ENCODE data around the gene GBP3. TPM values are rescaled to one million over a fixed set of nuclear protein-coding genes. Genes with fewer than 3 reads are reported as not detected.

GBP3 gene
- total and polyA plus RNA-seq, 2 experiments from 2014 or later, result 0.13 TPM; not detected in 1

DNA sequence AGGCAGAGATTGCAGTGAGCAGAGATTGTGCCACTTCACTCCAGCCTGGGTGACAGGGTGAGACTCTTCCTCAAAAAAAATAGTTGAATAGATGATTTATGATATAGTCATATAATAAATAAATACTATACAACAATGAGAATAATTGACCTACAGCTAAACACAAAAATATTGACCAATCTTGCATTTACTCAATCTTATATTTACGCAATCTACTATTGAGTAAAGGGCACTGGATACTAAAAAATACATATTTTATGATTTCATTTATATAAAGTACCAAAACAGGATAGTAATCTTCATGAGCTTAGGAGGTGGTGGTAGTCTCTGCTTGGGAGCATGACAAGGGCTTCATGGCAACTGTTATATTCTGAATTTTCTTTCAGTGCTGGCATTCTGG lies 19.1 kb upstream of the GBP3 start (continued):
- TF ChIP-seq, protein P1, sequence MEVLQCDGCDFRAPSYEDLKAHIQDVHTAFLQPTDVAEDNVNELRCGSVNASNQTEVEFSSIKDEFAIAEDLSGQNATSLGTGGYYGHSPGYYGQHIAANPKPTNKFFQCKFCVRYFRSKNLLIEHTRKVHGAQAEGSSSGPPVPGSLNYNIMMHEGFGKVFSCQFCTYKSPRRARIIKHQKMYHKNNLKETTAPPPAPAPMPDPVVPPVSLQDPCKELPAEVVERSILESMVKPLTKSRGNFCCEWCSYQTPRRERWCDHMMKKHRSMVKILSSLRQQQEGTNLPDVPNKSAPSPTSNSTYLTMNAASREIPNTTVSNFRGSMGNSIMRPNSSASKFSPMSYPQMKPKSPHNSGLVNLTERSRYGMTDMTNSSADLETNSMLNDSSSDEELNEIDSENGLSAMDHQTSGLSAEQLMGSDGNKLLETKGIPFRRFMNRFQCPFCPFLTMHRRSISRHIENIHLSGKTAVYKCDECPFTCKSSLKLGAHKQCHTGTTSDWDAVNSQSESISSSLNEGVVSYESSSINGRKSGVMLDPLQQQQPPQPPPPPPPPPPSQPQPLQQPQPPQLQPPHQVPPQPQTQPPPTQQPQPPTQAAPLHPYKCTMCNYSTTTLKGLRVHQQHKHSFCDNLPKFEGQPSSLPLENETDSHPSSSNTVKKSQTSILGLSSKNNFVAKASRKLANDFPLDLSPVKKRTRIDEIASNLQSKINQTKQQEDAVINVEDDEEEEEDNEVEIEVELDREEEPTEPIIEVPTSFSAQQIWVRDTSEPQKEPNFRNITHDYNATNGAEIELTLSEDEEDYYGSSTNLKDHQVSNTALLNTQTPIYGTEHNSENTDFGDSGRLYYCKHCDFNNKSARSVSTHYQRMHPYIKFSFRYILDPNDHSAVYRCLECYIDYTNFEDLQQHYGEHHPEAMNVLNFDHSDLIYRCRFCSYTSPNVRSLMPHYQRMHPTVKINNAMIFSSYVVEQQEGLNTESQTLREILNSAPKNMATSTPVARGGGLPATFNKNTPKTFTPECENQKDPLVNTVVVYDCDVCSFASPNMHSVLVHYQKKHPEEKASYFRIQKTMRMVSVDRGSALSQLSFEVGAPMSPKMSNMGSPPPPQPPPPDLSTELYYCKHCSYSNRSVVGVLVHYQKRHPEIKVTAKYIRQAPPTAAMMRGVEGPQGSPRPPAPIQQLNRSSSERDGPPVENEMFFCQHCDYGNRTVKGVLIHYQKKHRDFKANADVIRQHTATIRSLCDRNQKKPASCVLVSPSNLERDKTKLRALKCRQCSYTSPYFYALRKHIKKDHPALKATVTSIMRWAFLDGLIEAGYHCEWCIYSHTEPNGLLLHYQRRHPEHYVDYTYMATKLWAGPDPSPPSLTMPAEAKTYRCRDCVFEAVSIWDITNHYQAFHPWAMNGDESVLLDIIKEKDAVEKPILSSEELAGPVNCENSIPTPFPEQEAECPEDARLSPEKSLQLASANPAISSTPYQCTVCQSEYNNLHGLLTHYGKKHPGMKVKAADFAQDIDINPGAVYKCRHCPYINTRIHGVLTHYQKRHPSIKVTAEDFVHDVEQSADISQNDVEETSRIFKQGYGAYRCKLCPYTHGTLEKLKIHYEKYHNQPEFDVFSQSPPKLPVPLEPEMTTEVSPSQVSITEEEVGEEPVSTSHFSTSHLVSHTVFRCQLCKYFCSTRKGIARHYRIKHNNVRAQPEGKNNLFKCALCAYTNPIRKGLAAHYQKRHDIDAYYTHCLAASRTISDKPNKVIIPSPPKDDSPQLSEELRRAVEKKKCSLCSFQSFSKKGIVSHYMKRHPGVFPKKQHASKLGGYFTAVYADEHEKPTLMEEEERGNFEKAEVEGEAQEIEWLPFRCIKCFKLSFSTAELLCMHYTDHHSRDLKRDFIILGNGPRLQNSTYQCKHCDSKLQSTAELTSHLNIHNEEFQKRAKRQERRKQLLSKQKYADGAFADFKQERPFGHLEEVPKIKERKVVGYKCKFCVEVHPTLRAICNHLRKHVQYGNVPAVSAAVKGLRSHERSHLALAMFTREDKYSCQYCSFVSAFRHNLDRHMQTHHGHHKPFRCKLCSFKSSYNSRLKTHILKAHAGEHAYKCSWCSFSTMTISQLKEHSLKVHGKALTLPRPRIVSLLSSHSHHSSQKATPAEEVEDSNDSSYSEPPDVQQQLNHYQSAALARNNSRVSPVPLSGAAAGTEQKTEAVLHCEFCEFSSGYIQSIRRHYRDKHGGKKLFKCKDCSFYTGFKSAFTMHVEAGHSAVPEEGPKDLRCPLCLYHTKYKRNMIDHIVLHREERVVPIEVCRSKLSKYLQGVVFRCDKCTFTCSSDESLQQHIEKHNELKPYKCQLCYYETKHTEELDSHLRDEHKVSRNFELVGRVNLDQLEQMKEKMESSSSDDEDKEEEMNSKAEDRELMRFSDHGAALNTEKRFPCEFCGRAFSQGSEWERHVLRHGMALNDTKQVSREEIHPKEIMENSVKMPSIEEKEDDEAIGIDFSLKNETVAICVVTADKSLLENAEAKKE (CRISPR knock-in tag; IDR thresholded peaks at IDR 0.05), result no peak
- TF ChIP-seq, protein P2, sequence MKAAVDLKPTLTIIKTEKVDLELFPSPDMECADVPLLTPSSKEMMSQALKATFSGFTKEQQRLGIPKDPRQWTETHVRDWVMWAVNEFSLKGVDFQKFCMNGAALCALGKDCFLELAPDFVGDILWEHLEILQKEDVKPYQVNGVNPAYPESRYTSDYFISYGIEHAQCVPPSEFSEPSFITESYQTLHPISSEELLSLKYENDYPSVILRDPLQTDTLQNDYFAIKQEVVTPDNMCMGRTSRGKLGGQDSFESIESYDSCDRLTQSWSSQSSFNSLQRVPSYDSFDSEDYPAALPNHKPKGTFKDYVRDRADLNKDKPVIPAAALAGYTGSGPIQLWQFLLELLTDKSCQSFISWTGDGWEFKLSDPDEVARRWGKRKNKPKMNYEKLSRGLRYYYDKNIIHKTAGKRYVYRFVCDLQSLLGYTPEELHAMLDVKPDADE (IDR thresholded peaks at IDR 0.05), result no peak
- TF ChIP-seq ZNF331 (CRISPR knock-in tag; IDR thresholded peaks at IDR 0.05; ENCODE audit: low read depth) (no peak), POLR2AphosphoS5 (IDR thresholded peaks at IDR 0.05; ENCODE audit: low read depth) (no peak), JUNB (IDR thresholded peaks at IDR 0.05; ENCODE audit: unreplicated experiment) (no peak), ZNF114 (CRISPR knock-in tag; IDR thresholded peaks at IDR 0.05) (no peak), EZH2phosphoT487 (IDR thresholded peaks at IDR 0.05; ENCODE audit: unreplicated experiment) (no peak), NANOG (IDR thresholded peaks at IDR 0.05; ENCODE audit: borderline replicate concordance) (no peak), EZH2 (IDR thresholded peaks at IDR 0.05; ENCODE audit: low read depth, unreplicated experiment) (no peak), STAT1 (IDR thresholded peaks at IDR 0.05; ENCODE audit: unreplicated experiment) (no peak)
